ENCODE data around the gene NAV2.
A peak's percentile ranks its signal among the peaks of the same experiment; 100 is the strongest.

NAV2 gene

GRCh38 chr11:19864141-19865140 is 151.8 kb downstream of the NAV2 start:
- no peak for DNase-seq (ENCODE audit: low read depth, low spot score)

- DNase-seq (ENCODE audit: low read depth, low spot score) = no peak
These were observed 153.4 kb downstream of the NAV2 start for GRCh38 chr11:19866037-19866436.

GRCh38 chr11:19866521-19866920 is 153.9 kb downstream of the NAV2 start:
- no peak for DNase-seq (ENCODE audit: low read depth, low spot score)

- DNase-seq (ENCODE audit: low read depth, low spot score) = no peak
These were observed 154.4 kb downstream of the NAV2 start for GRCh38 chr11:19867064-19867463.

GRCh38 chr11:19868281-19868821 is 155.7 kb downstream of the NAV2 start:
- no peak for DNase-seq (ENCODE audit: low read depth, low spot score)

- no peak for DNase-seq (ENCODE audit: low read depth, low spot score)
These were observed 156.2 kb downstream of the NAV2 start for GRCh38 chr11:19868871-19869270.

- no peak for DNase-seq (ENCODE audit: low read depth, low spot score)
These were observed 156.8 kb downstream of the NAV2 start for GRCh38 chr11:19869466-19869865.

GRCh38 chr11:19869946-19870589 is 157.4 kb downstream of the NAV2 start:
- no peak for DNase-seq (ENCODE audit: low read depth, low spot score)

- no peak for DNase-seq (ENCODE audit: low read depth, low spot score)
These were observed 158.9 kb downstream of the NAV2 start for GRCh38 chr11:19871531-19871930.

- no peak for DNase-seq (ENCODE audit: low read depth, low spot score)
These were observed 160.0 kb downstream of the NAV2 start for GRCh38 chr11:19872512-19873145.

- DNase-seq (ENCODE audit: low read depth, low spot score) = no peak
These were observed 161.1 kb downstream of the NAV2 start for GRCh38 chr11:19873730-19874129.

- DNase-seq (ENCODE audit: low read depth, low spot score) = no peak
These were observed 161.6 kb downstream of the NAV2 start for GRCh38 chr11:19874266-19874665.

GRCh38 chr11:19876750-19877149 is 164.1 kb downstream of the NAV2 start:
- DNase-seq (ENCODE audit: low read depth, low spot score) = no peak

GRCh38 chr11:19878520-19878919 is 165.9 kb downstream of the NAV2 start:
- no peak for DNase-seq (ENCODE audit: low read depth, low spot score)

GRCh38 chr11:19879307-19880087 is 166.9 kb downstream of the NAV2 start:
- DNase-seq (ENCODE audit: low read depth, low spot score) = no peak

- no peak for DNase-seq (ENCODE audit: low read depth, low spot score)
These were observed 167.4 kb downstream of the NAV2 start for GRCh38 chr11:19880088-19880345.

GRCh38 chr11:19881177-19881576 is 168.5 kb downstream of the NAV2 start:
- no peak for DNase-seq (ENCODE audit: low read depth, low spot score)

GRCh38 chr11:19882356-19882755 is 169.7 kb downstream of the NAV2 start:
- DNase-seq (ENCODE audit: low read depth, low spot score) = no peak

GRCh38 chr11:19886498-19886897 is 173.9 kb downstream of the NAV2 start:
- DNase-seq (ENCODE audit: low read depth, low spot score) = no peak

- DNase-seq (ENCODE audit: low read depth, low spot score) = no peak
These were observed 175.2 kb downstream of the NAV2 start for GRCh38 chr11:19887842-19888241.

- DNase-seq (ENCODE audit: low read depth, low spot score) = no peak
These were observed 176.9 kb downstream of the NAV2 start for GRCh38 chr11:19889531-19889930.

- peak; percentile 53 for DNase-seq (ENCODE audit: low read depth, low spot score)
These were observed 177.7 kb downstream of the NAV2 start for GRCh38 chr11:19890308-19890707.
